IMR-90 (cell line): ENCODE data around the gene MMRN1. TPM values are rescaled to one million over a fixed set of nuclear protein-coding genes. Genes with fewer than 3 reads are reported as not detected.

Source experiments
- ATAC-seq: fragments of 200-7000 bp; cut with Tn5 transposase; 2 replicates; pipeline ENCODE4 v1.9.1; 2020; ENCODE audit warnings: low read depth, mild to moderate bottlenecking, moderate library complexity
- BruUV-seq: library from RNA; stranded (reverse); fragments of 400-500 nt; replicated peaks from 2 replicates; lab custom pipeline; 2021; lab: Mats Ljungman, UMichigan
- CTCF ChIA-PET: fragments of 300-600 bp; formaldehyde crosslinking; extraction: SDS; loops from one replicate; lab custom pipeline; 2021; ENCODE audit warnings: antibody characterized with exemption; lab: Yijun Ruan, JAX
- POLR2A ChIA-PET: fragments of 300-600 bp; sonication (Branson Sonifier 250); formaldehyde crosslinking; loops from one replicate; lab custom pipeline; 2022; ENCODE audit warnings: antibody characterized with exemption; ENCODE audit not compliant: unreplicated experiment; lab: Charles Lee
- DNase-seq: peaks from one replicate; pipeline ENCODE4 v3.0.0; 2013
- H2AFZ ChIP-seq: replicated peaks from 2 replicates; pipeline ENCODE3; 2013; ENCODE audit warnings: low read length, mild to moderate bottlenecking; ENCODE audit not compliant: poor library complexity
- H2AK5ac ChIP-seq: 2 replicates; pipeline ENCODE4 v1.6.1; 2013; ENCODE audit warnings: low read depth, low read length, inconsistent platforms
- H2AK9ac ChIP-seq: replicated peaks from 2 replicates; pipeline ENCODE3; 2013; ENCODE audit warnings: mild to moderate bottlenecking, low read depth, low read length, moderate library complexity; ENCODE audit not compliant: poor library complexity
- H2BK120ac ChIP-seq: 2 replicates; pipeline ENCODE4 v1.6.1; 2013; ENCODE audit warnings: low read depth, low read length, inconsistent platforms
- H2BK15ac ChIP-seq: 3 replicates; pipeline ENCODE4 v1.6.1; 2013; ENCODE audit warnings: low read depth, low read length, inconsistent platforms
- H2BK20ac ChIP-seq: 2 replicates; pipeline ENCODE4 v1.6.1; 2013; ENCODE audit warnings: low read depth, mild to moderate bottlenecking, inconsistent platforms, low read length, moderate library complexity
- H2BK5ac ChIP-seq: 2 replicates; pipeline ENCODE4 v1.6.1; 2013; ENCODE audit warnings: mild to moderate bottlenecking, low read depth, low read length, inconsistent platforms; ENCODE audit not compliant: poor library complexity, severe bottlenecking
- H3K14ac ChIP-seq: replicated peaks from 2 replicates; pipeline ENCODE4 v1.6.1; 2013; ENCODE audit warnings: low read depth, low read length, inconsistent platforms
- H3K18ac ChIP-seq: 2 replicates; pipeline ENCODE4 v1.6.1; 2013; ENCODE audit warnings: low read depth, low read length, control low read depth
- H3K23ac ChIP-seq: 2 replicates; pipeline ENCODE4 v1.6.1; 2013; ENCODE audit warnings: low read depth, low read length, inconsistent platforms
- H3K27ac ChIP-seq: 2 replicates; pipeline ENCODE4 v1.5.1; 2013; ENCODE audit warnings: mild to moderate bottlenecking, control low read depth, low read length; ENCODE audit not compliant: insufficient read depth
- H3K27me3 ChIP-seq: 2 replicates; pipeline ENCODE4 v1.6.1; 2013; ENCODE audit warnings: low read length; ENCODE audit not compliant: control insufficient read depth, insufficient read depth
- H3K36me3 ChIP-seq: 2 replicates; pipeline ENCODE4 v1.6.1; 2013; ENCODE audit warnings: low read length, mixed read lengths; ENCODE audit not compliant: control insufficient read depth, insufficient read depth
- H3K4ac ChIP-seq: 2 replicates; pipeline ENCODE4 v1.6.1; 2013; ENCODE audit warnings: low read depth, low read length, inconsistent platforms
- H3K4me1 ChIP-seq: 2 replicates; pipeline ENCODE4 v1.6.1; 2013; ENCODE audit warnings: low read length, mixed read lengths; ENCODE audit not compliant: control insufficient read depth, insufficient read depth
- H3K4me2 ChIP-seq: 2 replicates; pipeline ENCODE4 v1.6.1; 2013; ENCODE audit warnings: low read depth, mild to moderate bottlenecking, control low read depth, low read length, moderate library complexity
- H3K4me3 ChIP-seq: 2 replicates; pipeline ENCODE4 v1.5.1; 2013; ENCODE audit warnings: low read depth, mild to moderate bottlenecking, control low read depth, low read length, moderate library complexity; ENCODE audit not compliant: insufficient read depth
- H3K56ac ChIP-seq: 2 replicates; pipeline ENCODE4 v1.6.1; 2013; ENCODE audit warnings: low read length, inconsistent platforms; ENCODE audit not compliant: insufficient read depth; ENCODE audit errors: extremely low read depth
- H3K79me1 ChIP-seq, 2 experiments: 2 replicates each; pipeline ENCODE4 v1.6.1; 2013; ENCODE audit warnings: low read length in 2 of 2, inconsistent platforms in 1 of 2, low read depth in 1 of 2
- H3K9ac ChIP-seq: 2 replicates; pipeline ENCODE4 v1.6.1; 2013; ENCODE audit warnings: low read depth, low read length, control low read depth
- H3K9me1 ChIP-seq: 2 replicates; pipeline ENCODE4 v1.6.1; 2013; ENCODE audit warnings: low read length, inconsistent platforms; ENCODE audit not compliant: insufficient read depth
- H3K9me3 ChIP-seq: 2 replicates; pipeline ENCODE4 v1.6.1; 2013; ENCODE audit warnings: low read length; ENCODE audit not compliant: control insufficient read depth, insufficient read depth
- H4K20me1 ChIP-seq: 2 replicates; pipeline ENCODE4 v1.6.1; 2013; ENCODE audit warnings: low read length, inconsistent platforms; ENCODE audit not compliant: insufficient read depth
- H4K5ac ChIP-seq: 2 replicates; pipeline ENCODE4 v1.6.1; 2013; ENCODE audit warnings: mild to moderate bottlenecking, low read depth, low read length, control low read depth
- H4K8ac ChIP-seq, 2 experiments: 2 replicates each; pipeline ENCODE4 v1.6.1; 2013; ENCODE audit warnings: low read depth in 2 of 2, low read length in 2 of 2, control low read depth in 1 of 2, inconsistent platforms in 1 of 2
- H4K91ac ChIP-seq: 2 replicates; pipeline ENCODE4 v1.6.1; 2013; ENCODE audit warnings: low read depth, low read length, inconsistent platforms; ENCODE audit not compliant: insufficient read depth
- BHLHE40 ChIP-seq: fragments of 150-350 bp; IDR thresholded peaks from 2 replicates; pipeline ENCODE4 v1.6.1; 2016; ENCODE audit warnings: mild to moderate bottlenecking, low read depth, low read length
- CEBPB ChIP-seq: IDR thresholded peaks from 2 replicates; pipeline ENCODE4 v1.6.1; 2012; ENCODE audit warnings: low read depth, low read length, improper control_type of control experiment
- CHD1 ChIP-seq: IDR thresholded peaks from 2 replicates; pipeline ENCODE4 v1.6.1; 2012; ENCODE audit warnings: low read depth, low read length, improper control_type of control experiment
- FOS ChIP-seq: fragments of 150-350 bp; IDR thresholded peaks from 2 replicates; pipeline ENCODE4 v1.6.1; 2016; ENCODE audit warnings: low read depth, low read length
- MAZ ChIP-seq: IDR thresholded peaks from 2 replicates; pipeline ENCODE4 v1.6.1; 2012; ENCODE audit warnings: low read depth, mild to moderate bottlenecking, low read length, improper control_type of control experiment, moderate library complexity, borderline replicate concordance
- MXI1 ChIP-seq: IDR thresholded peaks from 2 replicates; pipeline ENCODE4 v1.6.1; 2012; ENCODE audit warnings: low read depth, mild to moderate bottlenecking, low read length, moderate library complexity, borderline replicate concordance
- NFE2L2 ChIP-seq: fragments of 150-350 bp; IDR thresholded peaks from 2 replicates; pipeline ENCODE4 v1.6.1; 2016; ENCODE audit warnings: low read depth, mild to moderate bottlenecking, low read length
- POLR2A ChIP-seq: IDR thresholded peaks from 2 replicates; pipeline ENCODE4 v1.6.1; 2012; ENCODE audit warnings: mild to moderate bottlenecking, low read depth, low read length
- RAD21 ChIP-seq: IDR thresholded peaks from 2 replicates; pipeline ENCODE4 v1.6.1; 2012; ENCODE audit warnings: low read length, improper control_type of control experiment
- RCOR1 ChIP-seq: IDR thresholded peaks from 2 replicates; pipeline ENCODE4 v1.6.1; 2012; ENCODE audit warnings: mild to moderate bottlenecking, low read length, improper control_type of control experiment; ENCODE audit not compliant: insufficient replicate concordance
- RFX5 ChIP-seq: IDR thresholded peaks from 2 replicates; pipeline ENCODE4 v1.8.0; 2012; ENCODE audit warnings: low read depth, mild to moderate bottlenecking, low read length, moderate library complexity
- SMC3 ChIP-seq: fragments of 150-350 bp; IDR thresholded peaks from 2 replicates; pipeline ENCODE4 v1.6.1; 2016; ENCODE audit warnings: low read depth, mild to moderate bottlenecking, antibody characterized with exemption, low read length, moderate library complexity
- dilution Hi-C: fragments of 300-500 bp; cut with HindIII; formaldehyde crosslinking; loops from one replicate; pipeline ENCODE4 v1.14.3; 2018; ENCODE audit warnings: low sequenced_read_pairs; ENCODE audit not compliant: unreplicated experiment
- in situ Hi-C: fragments of 300-500 bp; cut with MboI; formaldehyde crosslinking; loops from 3 replicates; pipeline ENCODE4 v1.14.3; 2019; ENCODE audit warnings: low sequenced_read_pairs, inconsistent platforms, mixed read lengths
- intact Hi-C: fragments of 100-400 bp; cut with micrococcal nuclease; formaldehyde crosslinking; loops from 2 replicates; pipeline ENCODE4 v1.10.0; 2022
- polyA plus RNA-seq, 3 experiments: library from polyadenylated mRNA; depleted of rRNA; stranded (reverse); fragments of >200 nt; gene quantifications; 2 replicates each; pipeline ENCODE4 v1.2.3, GENCODE V29; 2012; ENCODE audit warnings: low replicate concordance in 1 of 3
- total RNA-seq: library from RNA; depleted of rRNA; stranded (reverse); fragments of >200 nt; gene quantifications from 2 replicates; pipeline ENCODE4 v1.2.3, GENCODE V29; 2012
- TF ChIP-seq, protein P1 (sequence below): conservative IDR thresholded peaks from 2 replicates; pipeline ENCODE4 v1.5.1; 2012; ENCODE audit warnings: mild to moderate bottlenecking, low read depth, low read length, improper control_type of control experiment
- TF ChIP-seq, protein P2 (sequence below): fragments of 150-350 bp; IDR thresholded peaks from 2 replicates; pipeline ENCODE4 v1.6.1; 2016; ENCODE audit warnings: low read depth, mild to moderate bottlenecking, low read length, moderate library complexity, borderline replicate concordance
- TF ChIP-seq, protein P3 (sequence below): fragments of 150-350 bp; IDR thresholded peaks from 2 replicates; pipeline ENCODE4 v1.6.1; 2017; ENCODE audit warnings: mild to moderate bottlenecking, antibody characterized with exemption, low read length, low read depth

MMRN1 gene
- total and polyA plus RNA-seq, 2 of the 4 experiments (the other 2 are of a cell fraction), result not detected

DNA sequence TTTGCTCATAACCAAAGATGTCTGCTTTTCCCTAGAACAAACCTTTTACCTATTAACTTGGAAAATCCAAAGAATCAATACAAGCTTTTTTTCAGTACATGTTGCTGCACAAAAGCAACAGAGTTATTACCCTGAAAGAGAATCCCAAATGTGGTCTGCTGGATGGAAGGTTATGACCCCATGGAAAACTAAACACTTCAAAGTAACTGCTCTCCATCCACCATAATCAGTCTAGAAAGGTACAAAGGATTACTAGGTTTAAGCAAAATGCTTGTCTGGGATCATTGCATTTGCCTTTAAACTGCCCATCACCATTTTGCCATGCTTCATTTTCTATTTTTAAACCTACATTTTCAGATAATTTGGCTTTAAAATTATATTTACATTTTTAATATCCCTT, 11.7 kb downstream of the MMRN1 start:
- H3K4me2 ChIP-seq, result no peak overlapping the region
- H2BK120ac ChIP-seq, result no peak overlapping the region
- no peak for TF ChIP-seq MXI1
- TF ChIP-seq FOS, result no peak
- TF ChIP-seq RCOR1, result no peak
- TF ChIP-seq BHLHE40, result no peak
- TF ChIP-seq, protein P1, sequence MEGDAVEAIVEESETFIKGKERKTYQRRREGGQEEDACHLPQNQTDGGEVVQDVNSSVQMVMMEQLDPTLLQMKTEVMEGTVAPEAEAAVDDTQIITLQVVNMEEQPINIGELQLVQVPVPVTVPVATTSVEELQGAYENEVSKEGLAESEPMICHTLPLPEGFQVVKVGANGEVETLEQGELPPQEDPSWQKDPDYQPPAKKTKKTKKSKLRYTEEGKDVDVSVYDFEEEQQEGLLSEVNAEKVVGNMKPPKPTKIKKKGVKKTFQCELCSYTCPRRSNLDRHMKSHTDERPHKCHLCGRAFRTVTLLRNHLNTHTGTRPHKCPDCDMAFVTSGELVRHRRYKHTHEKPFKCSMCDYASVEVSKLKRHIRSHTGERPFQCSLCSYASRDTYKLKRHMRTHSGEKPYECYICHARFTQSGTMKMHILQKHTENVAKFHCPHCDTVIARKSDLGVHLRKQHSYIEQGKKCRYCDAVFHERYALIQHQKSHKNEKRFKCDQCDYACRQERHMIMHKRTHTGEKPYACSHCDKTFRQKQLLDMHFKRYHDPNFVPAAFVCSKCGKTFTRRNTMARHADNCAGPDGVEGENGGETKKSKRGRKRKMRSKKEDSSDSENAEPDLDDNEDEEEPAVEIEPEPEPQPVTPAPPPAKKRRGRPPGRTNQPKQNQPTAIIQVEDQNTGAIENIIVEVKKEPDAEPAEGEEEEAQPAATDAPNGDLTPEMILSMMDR, result no peak
- TF ChIP-seq, protein P2, sequence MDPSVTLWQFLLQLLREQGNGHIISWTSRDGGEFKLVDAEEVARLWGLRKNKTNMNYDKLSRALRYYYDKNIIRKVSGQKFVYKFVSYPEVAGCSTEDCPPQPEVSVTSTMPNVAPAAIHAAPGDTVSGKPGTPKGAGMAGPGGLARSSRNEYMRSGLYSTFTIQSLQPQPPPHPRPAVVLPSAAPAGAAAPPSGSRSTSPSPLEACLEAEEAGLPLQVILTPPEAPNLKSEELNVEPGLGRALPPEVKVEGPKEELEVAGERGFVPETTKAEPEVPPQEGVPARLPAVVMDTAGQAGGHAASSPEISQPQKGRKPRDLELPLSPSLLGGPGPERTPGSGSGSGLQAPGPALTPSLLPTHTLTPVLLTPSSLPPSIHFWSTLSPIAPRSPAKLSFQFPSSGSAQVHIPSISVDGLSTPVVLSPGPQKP, result no peak
- TF ChIP-seq MAZ, result no peak
- no peak for TF ChIP-seq SMC3
- no peak for TF ChIP-seq CHD1
- TF ChIP-seq RAD21, result no peak
- no peak for TF ChIP-seq RFX5
- TF ChIP-seq POLR2A, result no peak
- TF ChIP-seq, protein P3, sequence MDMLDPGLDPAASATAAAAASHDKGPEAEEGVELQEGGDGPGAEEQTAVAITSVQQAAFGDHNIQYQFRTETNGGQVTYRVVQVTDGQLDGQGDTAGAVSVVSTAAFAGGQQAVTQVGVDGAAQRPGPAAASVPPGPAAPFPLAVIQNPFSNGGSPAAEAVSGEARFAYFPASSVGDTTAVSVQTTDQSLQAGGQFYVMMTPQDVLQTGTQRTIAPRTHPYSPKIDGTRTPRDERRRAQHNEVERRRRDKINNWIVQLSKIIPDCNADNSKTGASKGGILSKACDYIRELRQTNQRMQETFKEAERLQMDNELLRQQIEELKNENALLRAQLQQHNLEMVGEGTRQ, result no peak
- no peak for TF ChIP-seq NFE2L2
- no peak for TF ChIP-seq CEBPB
- no peaks in the 10 kb centered on the region for H3K79me1 ChIP-seq
- H3K23ac ChIP-seq, result no peak overlapping the region
- no peaks in the 10 kb centered on the region for H3K4me1 ChIP-seq
- POLR2A ChIA-PET, result no interaction called here
- in situ Hi-C loops, result loop anchor here (25.0 kb wide), 1 partner anchor 669 kb away; no protein-coding TSS in a partner anchor
- H3K56ac ChIP-seq, result no peak overlapping the region
- no peak overlapping the region for H2AFZ ChIP-seq
- no peaks in the 10 kb centered on the region for H3K27me3 ChIP-seq
- no peaks in the 10 kb centered on the region for H3K9me3 ChIP-seq
- H3K9me1 ChIP-seq, result no peaks in the 10 kb centered on the region
- H3K36me3 ChIP-seq, result no peaks in the 10 kb centered on the region
- no peak overlapping the region for H4K5ac ChIP-seq
- no peaks in the 10 kb centered on the region for H4K20me1 ChIP-seq
- H3K4ac ChIP-seq, result no peak overlapping the region
- no peak overlapping the region for H2BK15ac ChIP-seq
- H4K8ac ChIP-seq, result no peak overlapping the region
- H2AK9ac ChIP-seq, result no peak overlapping the region
- no peak overlapping the region for H3K9ac ChIP-seq
- DNase-seq, result no peak
- no peak overlapping the region for H3K4me3 ChIP-seq
- ATAC-seq, result no peak
- no peak overlapping the region for H4K91ac ChIP-seq
- no peak overlapping the region for H3K14ac ChIP-seq
- no peak overlapping the region for H2BK20ac ChIP-seq
- intact Hi-C loops, result loop anchor here (10.0 kb wide), 2 partner anchors 652 to 752 kb away; no protein-coding TSS in a partner anchor
- BruUV-seq, result no TSS peak
- CTCF ChIA-PET, result interaction anchor here (0.5 to 1.1 kb wide), 3 partner anchors 41 to 424 kb away, joined by 3 to 4 read pairs (median 3); no protein-coding TSS in a partner anchor
- H2AK5ac ChIP-seq, result no peak overlapping the region
- dilution Hi-C loops, result no loop called here
- H2BK5ac ChIP-seq, result no peak overlapping the region
- H3K27ac ChIP-seq, result no peak overlapping the region
- H3K18ac ChIP-seq, result no peak overlapping the region
